Measurements from ENCODE around the gene GPRC5A.
"Not testable (repeated sequence)": the region's sequence is repeated elsewhere in the genome, so short reads cannot be mapped to it uniquely, and the experiment has no call there.

GPRC5A gene

GRCh38 chr12:12891080-12891880, at the start of gene GPRC5A:
Gene GPRC5A (plus strand): TSS chr12:12891562. CDS start chr12:12908250, 16,688 bp downstream.
- DNase-seq (ENCODE audit: low read depth): no peak

GRCh38 chr12:12845794-12846243, 45.5 kb upstream of the GPRC5A start:
- DNase-seq (ENCODE audit: low read depth): no peak

GRCh38 chr12:12846780-12847179, 44.6 kb upstream of the GPRC5A start:
- not testable (repeated sequence) for DNase-seq (ENCODE audit: low read depth)

GRCh38 chr12:12853435-12853834, 37.9 kb upstream of the GPRC5A start:
- no peak for DNase-seq (ENCODE audit: low read depth)

GRCh38 chr12:12859690-12860089, 31.7 kb upstream of the GPRC5A start:
- DNase-seq (ENCODE audit: low read depth): no peak

- no peak for DNase-seq (ENCODE audit: low read depth)
Observed at GRCh38 chr12:12864243-12864642, 27.1 kb upstream of the GPRC5A start.

- no peak for DNase-seq (ENCODE audit: low read depth)
Observed at GRCh38 chr12:12868477-12869235, 22.7 kb upstream of the GPRC5A start.

GRCh38 chr12:12870465-12870864, 20.9 kb upstream of the GPRC5A start:
- DNase-seq (ENCODE audit: low read depth): no peak

GRCh38 chr12:12871587-12872138, 19.7 kb upstream of the GPRC5A start:
- no peak for DNase-seq (ENCODE audit: low read depth)

GRCh38 chr12:12872139-12872933, 19.0 kb upstream of the GPRC5A start:
- no peak for DNase-seq (ENCODE audit: low read depth)

GRCh38 chr12:12872934-12873275, 18.5 kb upstream of the GPRC5A start:
- no peak for DNase-seq (ENCODE audit: low read depth)

- DNase-seq (ENCODE audit: low read depth): no peak
Observed at GRCh38 chr12:12874029-12874428, 17.3 kb upstream of the GPRC5A start.

- DNase-seq (ENCODE audit: low read depth): not testable (repeated sequence)
Observed at GRCh38 chr12:12875301-12875700, 16.1 kb upstream of the GPRC5A start.

- DNase-seq (ENCODE audit: low read depth): no peak
Observed at GRCh38 chr12:12877153-12877768, 14.1 kb upstream of the GPRC5A start.

GRCh38 chr12:12877781-12878455, 13.4 kb upstream of the GPRC5A start:
- DNase-seq (ENCODE audit: low read depth): no peak

GRCh38 chr12:12880537-12880936, 10.8 kb upstream of the GPRC5A start:
- DNase-seq (ENCODE audit: low read depth): no peak

- no peak for DNase-seq (ENCODE audit: low read depth)
Observed at GRCh38 chr12:12881151-12881909, 10.0 kb upstream of the GPRC5A start.

- DNase-seq (ENCODE audit: low read depth): no peak
Observed at GRCh38 chr12:12882288-12882687, 9.1 kb upstream of the GPRC5A start.

- no peak for DNase-seq (ENCODE audit: low read depth)
Observed at GRCh38 chr12:12883369-12884001, 7.9 kb upstream of the GPRC5A start.

All from stimulated activated CD8-positive, alpha-beta memory T cell treated with anti-CD3 and anti-CD28 coated beads, Interleukin-7, amount 100 ng/mL, for 24 hours (primary cell).